HepG2 (cell line): ENCODE results near the gene CNGA3. TPM values are rescaled to one million over a fixed set of nuclear protein-coding genes. Genes with fewer than 3 reads are reported as not detected.

ENCODE experiments used
- ETS1 ChIP-seq: sonication (generic); formaldehyde crosslinking; IDR thresholded peaks from 2 replicates; pipeline ENCODE4 v1.4.0; 2020; ENCODE audit warnings: missing genetic modification reagents
- FOXO4 ChIP-seq: sonication (generic); formaldehyde crosslinking; conservative IDR thresholded peaks from 2 replicates; pipeline ENCODE4 v1.8.1; 2023; ENCODE audit warnings: missing genetic modification reagents
- HDAC1 ChIP-seq: sonication (generic); formaldehyde crosslinking; IDR thresholded peaks from 2 replicates; pipeline ENCODE4 v1.5.1; 2020; ENCODE audit warnings: mild to moderate bottlenecking, missing genetic modification reagents
- HOXA3 ChIP-seq: sonication (generic); formaldehyde crosslinking; IDR thresholded peaks from 2 replicates; pipeline ENCODE4 v1.5.0; 2020; ENCODE audit warnings: missing genetic modification reagents
- IRF2 ChIP-seq: IDR thresholded peaks from 2 replicates; pipeline ENCODE4 v1.6.1; 2018; ENCODE audit warnings: missing genetic modification reagents, missing compliant biosample characterization
- KDM4B ChIP-seq: sonication (generic); formaldehyde crosslinking; IDR thresholded peaks from 2 replicates; pipeline ENCODE4 v1.4.0; 2020; ENCODE audit warnings: missing genetic modification reagents
- POLR2AphosphoS2 ChIP-seq: IDR thresholded peaks from 2 replicates; pipeline ENCODE4 v1.6.1; 2011; ENCODE audit warnings: low read depth, low read length, improper control_type of control experiment
- THAP7 ChIP-seq: sonication (generic); formaldehyde crosslinking; IDR thresholded peaks from 2 replicates; pipeline ENCODE4 v1.8.1; 2023; ENCODE audit warnings: mild to moderate bottlenecking, missing genetic modification reagents
- ZNF160 ChIP-seq: sonication (generic); formaldehyde crosslinking; IDR thresholded peaks from 2 replicates; pipeline ENCODE4 v1.8.0; 2022; ENCODE audit warnings: mild to moderate bottlenecking, inconsistent platforms, missing genetic modification reagents
- ZNF407 ChIP-seq: sonication (generic); formaldehyde crosslinking; IDR thresholded peaks from one replicate; pipeline ENCODE4 v1.5.1; 2020; ENCODE audit warnings: mild to moderate bottlenecking, missing genetic modification reagents; ENCODE audit errors: not compliant biosample characterization
- ZNF430 ChIP-seq: sonication (generic); formaldehyde crosslinking; IDR thresholded peaks from 2 replicates; pipeline ENCODE4 v1.9.0; 2021; ENCODE audit warnings: mild to moderate bottlenecking, missing genetic modification reagents
- ZNF501 ChIP-seq: sonication (generic); formaldehyde crosslinking; IDR thresholded peaks from 2 replicates; pipeline ENCODE4 v1.5.1; 2020; ENCODE audit warnings: mild to moderate bottlenecking, moderate library complexity, missing genetic modification reagents
- ZNF562 ChIP-seq: sonication (generic); formaldehyde crosslinking; IDR thresholded peaks from 2 replicates; pipeline ENCODE4 v1.8.0; 2022; ENCODE audit warnings: missing genetic modification reagents, borderline replicate concordance
- ZNF564 ChIP-seq: sonication (generic); formaldehyde crosslinking; IDR thresholded peaks from 2 replicates; pipeline ENCODE4 v1.8.1; 2023; ENCODE audit warnings: mild to moderate bottlenecking, missing genetic modification reagents
- ZNF576 ChIP-seq: sonication (generic); formaldehyde crosslinking; IDR thresholded peaks from 2 replicates; pipeline ENCODE4 v1.4.0; 2020; ENCODE audit warnings: mild to moderate bottlenecking, missing genetic modification reagents
- polyA plus RNA-seq, 8 experiments: library from polyadenylated mRNA; depleted of rRNA in 3 of 8; stranded (reverse) in 7 of 8; unstranded in 1 of 8; fragments of >200 nt; fragmentation: Illumina TruSeq in 4 of 8; extraction: Trizol in 4 of 8; gene quantifications; 2 replicates each; pipeline versions ENCODE4 v1.2.1 to v1.2.3, GENCODE V29; 2011 to 2016; ENCODE audit warnings: low read depth in 4 of 8, missing spikeins in 1 of 8, mixed read lengths in 1 of 8; ENCODE audit not compliant: insufficient read depth in 1 of 8
- total RNA-seq, 5 experiments: library from RNA; depleted of rRNA; stranded (reverse); fragments of >200 nt; fragmentation: Illumina TruSeq; extraction: Trizol; gene quantifications; 2 replicates each; pipeline ENCODE4 v1.2.3, GENCODE V29; 2016; ENCODE audit warnings: low read depth in 1 of 5

The CNGA3 gene
- total and polyA plus RNA-seq, 2 of the 13 experiments (the other 11 are each of a cell fraction or from before 2014, with no cell fraction given): not detected

GRCh38 chr2:98444436-98445176, 98.3 kb downstream of the CNGA3 start, which contains the start of gene INPP4A (continued):
- TF ChIP-seq HOXA3 (peak; percentile 40; the same call in 1 of the 2 replicates), ZNF407 (CRISPR knock-in tag) (no peak), ZNF430 (CRISPR knock-in tag) (peak; percentile 18; the same call in 1 of the 2 replicates), ZNF501 (CRISPR knock-in tag) (peak; percentile 80; the same call in 1 of the 2 replicates), ETS1 (CRISPR knock-in tag) (no peak), ZNF576 (CRISPR knock-in tag) (no peak), KDM4B (0 out of 2 replicates have a peak, but pooled peaks have one; percentile 50), ZNF564 (CRISPR knock-in tag) (no peak), POLR2AphosphoS2 (no peak), ZNF160 (CRISPR knock-in tag) (no peak), HDAC1 (CRISPR knock-in tag) (peak; percentile 53; the same call in 1 of the 2 replicates), IRF2 (CRISPR knock-in tag) (peak; percentile 69; the same call in 1 of the 2 replicates), THAP7 (no peak), FOXO4 (CRISPR knock-in tag) (no peak), ZNF562 (no peak)
